ENCODE measurements around the gene EFNA5. TPM values are rescaled to one million over a fixed set of nuclear protein-coding genes. Genes with fewer than 3 reads are reported as not detected.
A peak's percentile ranks its signal among the peaks of the same experiment; 100 is the strongest.

EFNA5 gene
- total and polyA plus RNA-seq, 2 experiments from 2014 or later = 7.5 to 10.1 TPM

DNA sequence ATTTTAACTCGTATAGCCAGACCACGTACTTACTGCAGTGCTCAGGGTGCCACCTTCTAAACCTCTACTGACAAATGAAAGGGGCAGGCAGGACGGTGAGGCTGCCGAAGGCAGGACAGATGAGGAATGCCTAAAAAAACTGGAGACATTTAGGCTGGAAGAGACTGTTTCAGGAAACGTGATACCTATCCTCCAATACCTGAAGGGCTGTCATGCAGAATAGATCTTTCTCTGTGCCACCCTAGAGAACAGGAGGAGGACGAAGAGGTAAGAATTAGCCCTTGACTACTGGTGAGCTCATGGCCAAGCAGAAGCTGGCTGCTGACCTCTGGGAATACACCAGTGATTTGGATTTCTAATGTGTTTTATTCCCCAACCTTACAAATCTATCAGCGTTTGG, 139.4 kb downstream of the EFNA5 start (continued):
- TF ChIP-seq CTCF (conservative IDR thresholded peaks at IDR 0.05; ENCODE audit: low read depth in 2 of 2) = no peak
- TF ChIP-seq, protein P1, sequence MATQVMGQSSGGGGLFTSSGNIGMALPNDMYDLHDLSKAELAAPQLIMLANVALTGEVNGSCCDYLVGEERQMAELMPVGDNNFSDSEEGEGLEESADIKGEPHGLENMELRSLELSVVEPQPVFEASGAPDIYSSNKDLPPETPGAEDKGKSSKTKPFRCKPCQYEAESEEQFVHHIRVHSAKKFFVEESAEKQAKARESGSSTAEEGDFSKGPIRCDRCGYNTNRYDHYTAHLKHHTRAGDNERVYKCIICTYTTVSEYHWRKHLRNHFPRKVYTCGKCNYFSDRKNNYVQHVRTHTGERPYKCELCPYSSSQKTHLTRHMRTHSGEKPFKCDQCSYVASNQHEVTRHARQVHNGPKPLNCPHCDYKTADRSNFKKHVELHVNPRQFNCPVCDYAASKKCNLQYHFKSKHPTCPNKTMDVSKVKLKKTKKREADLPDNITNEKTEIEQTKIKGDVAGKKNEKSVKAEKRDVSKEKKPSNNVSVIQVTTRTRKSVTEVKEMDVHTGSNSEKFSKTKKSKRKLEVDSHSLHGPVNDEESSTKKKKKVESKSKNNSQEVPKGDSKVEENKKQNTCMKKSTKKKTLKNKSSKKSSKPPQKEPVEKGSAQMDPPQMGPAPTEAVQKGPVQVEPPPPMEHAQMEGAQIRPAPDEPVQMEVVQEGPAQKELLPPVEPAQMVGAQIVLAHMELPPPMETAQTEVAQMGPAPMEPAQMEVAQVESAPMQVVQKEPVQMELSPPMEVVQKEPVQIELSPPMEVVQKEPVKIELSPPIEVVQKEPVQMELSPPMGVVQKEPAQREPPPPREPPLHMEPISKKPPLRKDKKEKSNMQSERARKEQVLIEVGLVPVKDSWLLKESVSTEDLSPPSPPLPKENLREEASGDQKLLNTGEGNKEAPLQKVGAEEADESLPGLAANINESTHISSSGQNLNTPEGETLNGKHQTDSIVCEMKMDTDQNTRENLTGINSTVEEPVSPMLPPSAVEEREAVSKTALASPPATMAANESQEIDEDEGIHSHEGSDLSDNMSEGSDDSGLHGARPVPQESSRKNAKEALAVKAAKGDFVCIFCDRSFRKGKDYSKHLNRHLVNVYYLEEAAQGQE (IDR thresholded peaks at IDR 0.05; ENCODE audit: unreplicated experiment) = no peak

DNA sequence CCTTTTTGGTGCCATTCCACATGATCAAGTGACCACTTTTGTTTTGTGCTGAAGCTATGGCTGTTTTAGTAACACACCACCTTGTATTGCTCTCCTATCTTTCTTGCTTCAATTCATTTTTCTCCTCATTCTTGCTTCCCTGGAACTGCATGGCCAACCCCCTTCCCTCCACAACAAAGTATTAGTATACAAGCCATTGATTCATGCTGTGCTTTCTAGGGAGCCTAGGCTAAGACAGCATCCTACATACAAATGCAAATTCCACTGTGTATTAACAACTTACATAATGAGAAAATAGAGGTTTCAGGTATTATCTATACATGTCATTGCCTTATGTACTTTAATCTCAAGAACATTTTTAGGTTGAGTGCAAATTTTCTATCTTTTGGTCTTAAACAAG, 141.1 kb downstream of the EFNA5 start:
- ATAC-seq (peak; percentile 94), DNase-seq (ENCODE audit: low spot score) (no peak)
- Histone ChIP-seq H3K4me2 (peak overlapping the region; percentile 35), H3K27me3 (ENCODE audit: insufficient read depth) (no peaks in the 10 kb centered on the region), H3K79me2 (replicated peaks; ENCODE audit: insufficient read depth) (peaks cover 5% of the 10 kb centered on the region; the same call in 1 of the 2 replicates), H2AFZ (no peak overlapping the region), H3K9me2 (ENCODE audit: insufficient read depth) (no peaks in the 10 kb centered on the region), H3K4me3 (no peak overlapping the region), H4K20me1 (replicated peaks; ENCODE audit: insufficient read depth) (no peaks in the 10 kb centered on the region; the same call in 1 of the 2 replicates), H3K36me3 (ENCODE audit: insufficient read depth) (no peaks in the 10 kb centered on the region), H3F3A (replicated peaks; ENCODE audit: low read depth) (no peaks in the 10 kb centered on the region), H3K27ac (ENCODE audit: low read depth) (no peak overlapping the region), H3K4me1 (ENCODE audit: insufficient read depth) (peaks cover 23% of the 10 kb centered on the region)
- Mint-ChIP-seq H3K4me1 (peaks cover 38% of the 10 kb centered on the region), H3K27ac (no peak overlapping the region), H3K27me3 (ENCODE audit: insufficient read depth, low read depth, poor library complexity) (peaks cover 5% of the 10 kb centered on the region), H3K9me3 (no peaks in the 10 kb centered on the region), H3K36me3 (ENCODE audit: low read depth) (no peaks in the 10 kb centered on the region), H3K4me3 (peak overlapping the region; percentile 30)
- TF ChIP-seq ETS1 (IDR thresholded peaks at IDR 0.05) (no peak), ZNF462 (CRISPR knock-in tag; IDR thresholded peaks at IDR 0.05) (no peak), EZH2 (IDR thresholded peaks at IDR 0.05; ENCODE audit: low read depth, unreplicated experiment) (no peak), STAT1 (IDR thresholded peaks at IDR 0.05; ENCODE audit: unreplicated experiment) (no peak), ZNF331 (CRISPR knock-in tag; IDR thresholded peaks at IDR 0.05; ENCODE audit: low read depth) (no peak), CREB1 (CRISPR knock-in tag; IDR thresholded peaks at IDR 0.05; ENCODE audit: low read depth) (no peak), ZNF114 (CRISPR knock-in tag; IDR thresholded peaks at IDR 0.05) (no peak)
